RPMI8226 (cell line): ENCODE results near the gene ACTRT2.

Experiments
- DNase-seq: peaks from one replicate; pipeline ENCODE4 v3.0.0-alpha.2; 2015

The ACTRT2 gene

GRCh38 chr1:3003039-3003940 lies 18.0 kb upstream of the ACTRT2 start:
- DNase-seq: no peak

- no peak for DNase-seq
Measured at GRCh38 chr1:3003941-3004270, 17.4 kb upstream of the ACTRT2 start.

GRCh38 chr1:3004285-3005205 lies 16.7 kb upstream of the ACTRT2 start:
- no peak for DNase-seq

- no peak for DNase-seq
Measured at GRCh38 chr1:3005771-3006170, 15.5 kb upstream of the ACTRT2 start.

- no peak for DNase-seq
Measured at GRCh38 chr1:3007298-3008147, 13.7 kb upstream of the ACTRT2 start.

GRCh38 chr1:3009021-3009420 lies 12.2 kb upstream of the ACTRT2 start:
- no peak for DNase-seq

DNA sequence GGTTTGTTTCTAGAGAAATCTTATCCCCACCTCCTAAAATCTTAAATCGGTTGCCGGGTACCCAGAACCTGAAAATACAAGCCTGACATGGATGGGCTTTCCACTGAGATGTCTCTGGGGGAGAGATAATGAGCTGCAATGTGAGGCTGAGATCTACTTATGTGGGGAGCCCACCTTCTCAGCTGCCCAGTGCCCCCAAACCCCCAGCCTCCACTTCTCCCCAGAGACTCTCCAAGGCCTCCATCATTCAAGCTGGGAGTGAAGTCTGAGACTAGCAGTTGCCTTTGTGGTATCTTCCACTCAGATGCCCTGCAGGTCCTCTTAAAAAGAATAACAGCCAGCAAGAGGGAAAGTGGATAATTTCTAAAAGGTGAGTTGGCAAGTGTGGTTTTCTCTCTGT lies 11.7 kb upstream of the ACTRT2 start:
- no peak for DNase-seq

GRCh38 chr1:3011127-3011526 lies 10.1 kb upstream of the ACTRT2 start:
- DNase-seq: no peak

DNA sequence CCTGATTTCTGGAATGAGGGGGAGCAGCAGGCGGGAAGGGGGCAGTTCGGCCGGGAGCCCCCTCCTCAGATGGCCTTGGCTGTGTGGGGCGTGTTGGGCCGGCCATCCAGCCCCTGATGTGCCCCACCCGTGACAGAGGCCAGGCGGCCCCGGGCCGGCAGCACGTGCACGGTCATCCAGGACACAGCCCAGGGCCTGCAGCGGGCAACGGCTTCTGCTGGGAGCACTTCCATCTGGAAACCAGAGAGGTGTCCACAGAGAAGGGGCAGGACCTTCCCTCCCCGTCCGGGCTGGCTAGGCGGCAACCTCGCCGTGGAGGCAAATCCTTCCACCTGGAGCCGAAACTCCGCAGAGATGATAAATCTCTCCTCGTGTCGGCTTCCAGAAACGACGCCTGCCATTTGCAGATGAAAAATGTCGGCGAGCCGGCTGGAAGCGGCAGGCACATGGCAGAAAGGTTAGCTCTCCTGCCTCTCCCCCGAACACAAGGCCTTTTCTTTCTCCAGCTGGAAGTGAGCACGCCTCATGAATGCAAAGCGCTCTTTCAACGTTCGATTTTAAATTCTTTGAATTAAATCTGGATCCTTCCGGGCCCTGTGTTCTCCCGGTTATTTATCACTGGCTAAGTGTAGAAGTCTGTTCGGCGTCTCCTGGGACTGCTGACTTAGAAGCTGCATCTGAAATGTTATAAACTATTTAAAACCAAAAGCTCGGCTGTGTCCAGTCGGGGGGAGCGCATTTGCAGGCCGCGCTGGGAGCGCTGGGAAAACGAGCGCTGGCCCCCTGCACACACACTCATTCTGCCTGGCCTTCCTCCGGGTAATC lies 9.4 kb upstream of the ACTRT2 start:
- DNase-seq: no peak

GRCh38 chr1:3012456-3013291 lies 8.6 kb upstream of the ACTRT2 start:
- peak; percentile 61 for DNase-seq

DNA sequence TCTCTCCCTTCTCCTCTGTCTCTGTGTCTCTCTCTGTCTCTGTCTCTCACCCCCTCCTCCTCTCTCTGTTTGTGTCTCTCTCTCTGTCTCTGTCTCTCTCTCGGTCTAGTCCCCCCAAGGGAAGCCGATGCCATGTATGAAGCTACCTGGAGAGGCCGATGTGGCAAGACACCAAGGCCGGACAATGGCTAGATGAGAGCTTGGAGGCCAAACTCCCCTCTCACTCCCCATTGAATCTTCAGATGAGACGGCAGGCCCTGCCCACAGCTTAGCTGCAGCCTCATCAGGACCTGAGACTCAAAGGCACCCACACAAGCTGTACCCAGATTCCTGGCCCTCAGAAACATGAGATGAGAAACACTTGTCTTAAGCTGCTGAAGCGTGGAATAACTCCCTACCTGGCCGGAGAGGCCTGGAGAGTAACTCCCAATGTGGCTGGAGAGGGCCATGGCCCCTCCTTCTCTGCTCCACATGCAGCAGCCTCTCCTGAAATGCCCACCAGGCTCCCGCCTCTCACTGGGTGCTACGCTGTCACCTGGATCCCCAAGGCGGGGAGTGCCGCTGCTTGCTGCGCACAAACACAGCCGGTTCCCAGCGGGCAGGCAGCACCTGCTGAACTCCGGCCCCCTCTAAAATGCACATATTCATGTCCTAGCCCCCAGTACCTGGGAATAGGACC lies 7.8 kb upstream of the ACTRT2 start:
- no peak for DNase-seq

- no peak for DNase-seq
Measured at GRCh38 chr1:3014050-3014440, 7.2 kb upstream of the ACTRT2 start.

- no peak for DNase-seq
Measured at GRCh38 chr1:3014443-3015268, 6.6 kb upstream of the ACTRT2 start.

DNA sequence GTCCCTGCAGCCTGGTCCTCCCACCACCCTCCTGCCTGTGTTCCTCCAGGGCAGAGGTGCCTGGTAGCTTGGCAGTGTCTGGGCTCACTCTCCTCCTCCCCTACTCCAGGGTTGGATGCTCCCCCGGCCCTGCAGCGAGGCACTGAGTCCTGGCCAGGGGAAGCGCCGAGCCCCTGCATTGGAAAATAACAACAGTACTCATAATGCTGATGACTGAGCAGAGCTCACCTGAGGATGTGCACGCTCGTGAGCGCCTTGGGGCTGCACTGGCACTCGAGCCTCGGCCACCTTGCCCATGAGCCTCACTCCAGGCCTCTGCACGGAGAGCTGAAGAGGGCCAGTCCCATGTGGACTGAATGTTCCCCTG lies 6.0 kb upstream of the ACTRT2 start:
- DNase-seq: no peak

- DNase-seq: no peak
Measured at GRCh38 chr1:3015744-3016143, 5.5 kb upstream of the ACTRT2 start.

GRCh38 chr1:3016641-3017439 lies 4.4 kb upstream of the ACTRT2 start:
- DNase-seq: no peak

GRCh38 chr1:3017440-3018050 lies 3.7 kb upstream of the ACTRT2 start:
- no peak for DNase-seq

GRCh38 chr1:3018051-3018471 lies 3.2 kb upstream of the ACTRT2 start:
- DNase-seq: no peak
